Activated naive CD4-positive, alpha-beta T cell treated with anti-CD3 and anti-CD28 coated beads for 36 hours (primary cell): Measurements from ENCODE around the gene REM2. TPM values are rescaled to one million over a fixed set of nuclear protein-coding genes. Genes with fewer than 3 reads are reported as not detected.
"Not testable (repeated sequence)": the region's sequence is repeated elsewhere in the genome, so short reads cannot be mapped to it uniquely, and the experiment has no call there.

ENCODE experiments used
- CTCF ChIA-PET: fragments of 350-600 bp; sonication (Branson Sonifier 250); formaldehyde crosslinking; loops from one replicate; lab custom pipeline; 2021; ENCODE audit warnings: antibody characterized with exemption; lab: Charles Lee
- DNase-seq: peaks from one replicate; pipeline ENCODE4 v3.0.0-alpha.2; 2020
- H3K27ac Mint-ChIP-seq: one replicate; pipeline ENCODE4 v1.8.0; 2021; ENCODE audit warnings: mild to moderate bottlenecking, mixed read lengths
- H3K27me3 Mint-ChIP-seq: one replicate; pipeline ENCODE4 v1.8.0; 2021; ENCODE audit warnings: low read depth, mixed read lengths
- H3K36me3 Mint-ChIP-seq: one replicate; pipeline ENCODE4 v1.8.0; 2021; ENCODE audit warnings: low read depth, mixed read lengths
- H3K4me1 Mint-ChIP-seq: one replicate; pipeline ENCODE4 v1.8.0; 2021; ENCODE audit warnings: low read depth, mixed read lengths
- H3K4me3 Mint-ChIP-seq: one replicate; pipeline ENCODE4 v1.8.0; 2021; ENCODE audit warnings: mild to moderate bottlenecking, moderate library complexity, mixed read lengths
- H3K9me3 Mint-ChIP-seq: one replicate; pipeline ENCODE4 v1.8.0; 2021; ENCODE audit warnings: mixed read lengths
- intact Hi-C: fragments of 100-400 bp; cut with micrococcal nuclease; formaldehyde crosslinking; loops from one replicate; pipeline ENCODE4 v1.15.1; 2023
- total RNA-seq, 2 experiments: library from RNA; stranded (reverse); gene quantifications; one replicate each; pipeline ENCODE4 v1.2.3, GENCODE V29; 2021

The REM2 gene
- total RNA-seq, 2 experiments from 2014 or later = 0.69 to 0.74 TPM

DNA sequence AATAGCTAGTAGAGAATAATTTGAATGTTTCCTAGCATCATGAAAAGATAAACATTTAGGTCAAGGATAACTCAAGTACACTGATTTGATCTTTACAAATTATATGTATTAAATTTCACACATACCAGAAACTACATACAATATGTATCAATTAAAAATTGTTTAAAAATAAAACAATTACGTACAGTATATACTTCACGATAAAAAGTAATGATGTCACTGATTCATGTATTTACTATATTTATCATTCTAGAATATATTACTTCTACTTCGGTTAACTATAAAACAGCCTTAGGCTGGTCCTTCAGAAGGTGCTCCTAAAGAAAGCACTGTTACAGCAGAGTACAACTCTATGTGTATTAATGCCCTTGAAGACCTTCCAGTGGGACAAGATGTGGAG is 24.4 kb downstream of the REM2 start:
- Mint-ChIP-seq H3K36me3 (peaks cover 47% of the 10 kb centered on the region), H3K4me3 (no peak overlapping the region), H3K27me3 (no peaks in the 10 kb centered on the region), H3K9me3 (no peaks in the 10 kb centered on the region), H3K4me1 (peaks cover 21% of the 10 kb centered on the region), H3K27ac (no peak overlapping the region)
- CTCF ChIA-PET = interaction anchor here (0.9 to 1.8 kb wide), 5 partner anchors 10 to 161 kb away, joined by 3 to 6 read pairs (median 4); no protein-coding TSS in a partner anchor
- DNase-seq = no peak
- intact Hi-C loops = no loop called here

DNA sequence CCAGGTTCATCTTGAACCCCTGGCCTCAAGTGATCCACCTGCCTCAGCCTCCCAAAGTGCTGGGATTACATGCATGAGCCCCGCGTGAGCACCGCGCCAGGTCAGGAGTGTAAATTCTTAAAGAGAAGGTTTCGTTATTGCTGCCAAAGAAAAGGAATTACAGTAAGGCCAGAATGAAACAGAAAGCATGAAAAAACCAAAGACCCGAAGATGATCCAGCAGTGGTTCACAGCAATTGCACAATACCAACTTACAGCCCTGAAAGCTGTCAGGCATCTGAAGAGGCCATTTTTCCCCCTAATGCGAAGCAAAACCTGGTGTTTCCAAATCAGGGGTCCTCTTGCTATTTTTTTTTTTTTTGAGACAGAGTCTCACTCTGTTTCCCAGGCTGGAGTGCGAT is 25.6 kb downstream of the REM2 start:
- Mint-ChIP-seq H3K4me3 (no peak overlapping the region), H3K36me3 (peaks cover 48% of the 10 kb centered on the region), H3K4me1 (peaks cover 23% of the 10 kb centered on the region), H3K9me3 (no peaks in the 10 kb centered on the region), H3K27ac (no peak overlapping the region), H3K27me3 (no peaks in the 10 kb centered on the region)
- no peak for DNase-seq
- intact Hi-C loops = no loop called here
- CTCF ChIA-PET = interaction anchor here (0.7 to 1.8 kb wide), 3 partner anchors 36 to 339 kb away, joined by 3 to 5 read pairs (median 4); no protein-coding TSS in a partner anchor

DNA sequence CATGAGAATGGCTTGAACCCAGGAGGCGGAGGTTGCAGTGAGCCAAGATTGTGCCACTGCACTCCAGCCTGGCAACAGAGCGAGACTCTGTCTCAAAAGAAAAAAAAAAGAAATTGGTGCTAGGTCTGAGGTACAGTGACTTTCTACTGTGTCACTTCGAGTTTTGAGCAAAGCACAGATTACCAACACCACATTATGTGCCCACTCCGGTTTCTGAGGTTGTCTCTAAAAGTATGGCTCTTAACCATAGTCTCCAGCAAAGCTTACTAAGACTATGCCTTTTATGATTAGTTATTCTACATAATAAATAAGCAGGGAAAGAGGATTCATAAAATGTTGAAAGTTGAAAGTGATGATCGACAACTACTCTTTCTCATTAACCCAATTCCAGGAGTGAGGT is 27.9 kb downstream of the REM2 start:
- H3K36me3 Mint-ChIP-seq = peaks cover 36% of the 10 kb centered on the region
- H3K4me1 Mint-ChIP-seq = peaks cover 31% of the 10 kb centered on the region
- H3K4me3 Mint-ChIP-seq = no peak overlapping the region
- no peak overlapping the region for H3K27ac Mint-ChIP-seq
- intact Hi-C loops = no loop called here
- CTCF ChIA-PET = interaction anchor here (0.8 to 2.1 kb wide), 5 partner anchors 8 to 76 kb away, joined by 3 to 6 read pairs (median 3); no protein-coding TSS in a partner anchor
- no peak for DNase-seq
- H3K27me3 Mint-ChIP-seq = no peaks in the 10 kb centered on the region
- H3K9me3 Mint-ChIP-seq = no peaks in the 10 kb centered on the region

DNA sequence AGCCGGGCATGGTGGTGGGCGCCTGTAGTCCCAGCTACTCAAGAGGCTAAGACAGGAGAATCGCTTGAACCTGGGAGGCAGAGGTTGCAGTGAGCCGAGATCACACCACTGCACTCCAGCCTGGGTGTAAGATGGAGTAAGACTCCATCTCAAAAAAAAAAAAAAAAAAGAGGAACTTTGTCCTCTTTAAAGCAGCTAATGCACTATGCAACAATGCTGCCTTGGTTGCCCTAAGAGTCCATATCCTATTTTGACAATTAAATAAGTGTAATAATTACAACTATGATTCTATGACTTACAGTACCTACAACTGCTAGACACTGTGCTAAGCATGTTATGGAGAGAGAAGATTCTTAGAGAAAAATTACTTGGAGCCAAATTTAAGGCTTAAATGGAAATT is 31.8 kb downstream of the REM2 start:
- Mint-ChIP-seq H3K36me3 (peaks cover 29% of the 10 kb centered on the region), H3K4me1 (peaks cover 54% of the 10 kb centered on the region)
- H3K27ac Mint-ChIP-seq, intact Hi-C loops, H3K4me3 Mint-ChIP-seq, H3K9me3 Mint-ChIP-seq, DNase-seq, H3K27me3 Mint-ChIP-seq: not testable (repeated sequence)
- CTCF ChIA-PET = interaction anchor here (0.7 kb wide), 1 partner anchor 44 kb away, joined by 4 read pairs; no protein-coding TSS in a partner anchor

DNA sequence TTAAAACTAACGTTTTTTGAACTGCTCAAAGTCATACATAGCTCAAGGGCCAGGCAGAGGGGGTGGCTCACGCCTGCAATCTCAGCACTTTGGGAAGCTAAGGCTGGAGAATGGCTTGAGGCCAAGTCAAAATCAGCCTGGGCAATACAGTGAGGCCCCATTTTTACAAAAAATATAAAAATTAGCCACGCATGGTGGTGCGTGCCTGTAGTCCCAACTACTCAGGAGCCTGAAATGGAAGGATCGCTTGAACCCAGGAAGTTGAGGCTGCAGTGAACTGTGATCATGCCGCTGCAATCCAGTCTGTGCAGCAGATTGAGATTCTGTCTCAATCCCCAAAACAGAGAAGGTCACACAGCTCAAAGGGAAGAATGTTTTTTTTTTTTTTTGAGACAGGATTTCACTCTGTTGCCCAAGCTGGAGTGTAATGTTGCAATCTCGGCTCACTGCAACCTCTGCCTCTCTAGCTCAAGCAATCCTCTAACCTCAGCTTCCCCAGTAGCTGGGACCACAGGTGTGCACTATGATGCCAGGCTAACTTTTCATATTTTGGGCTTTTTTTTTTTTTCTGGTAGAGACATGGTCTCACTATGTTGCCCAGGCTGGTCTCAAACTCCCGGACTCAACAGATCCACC is 33.0 kb downstream of the REM2 start:
- intact Hi-C loops = no loop called here
- peak overlapping the region; percentile 18 for H3K4me3 Mint-ChIP-seq

DNA sequence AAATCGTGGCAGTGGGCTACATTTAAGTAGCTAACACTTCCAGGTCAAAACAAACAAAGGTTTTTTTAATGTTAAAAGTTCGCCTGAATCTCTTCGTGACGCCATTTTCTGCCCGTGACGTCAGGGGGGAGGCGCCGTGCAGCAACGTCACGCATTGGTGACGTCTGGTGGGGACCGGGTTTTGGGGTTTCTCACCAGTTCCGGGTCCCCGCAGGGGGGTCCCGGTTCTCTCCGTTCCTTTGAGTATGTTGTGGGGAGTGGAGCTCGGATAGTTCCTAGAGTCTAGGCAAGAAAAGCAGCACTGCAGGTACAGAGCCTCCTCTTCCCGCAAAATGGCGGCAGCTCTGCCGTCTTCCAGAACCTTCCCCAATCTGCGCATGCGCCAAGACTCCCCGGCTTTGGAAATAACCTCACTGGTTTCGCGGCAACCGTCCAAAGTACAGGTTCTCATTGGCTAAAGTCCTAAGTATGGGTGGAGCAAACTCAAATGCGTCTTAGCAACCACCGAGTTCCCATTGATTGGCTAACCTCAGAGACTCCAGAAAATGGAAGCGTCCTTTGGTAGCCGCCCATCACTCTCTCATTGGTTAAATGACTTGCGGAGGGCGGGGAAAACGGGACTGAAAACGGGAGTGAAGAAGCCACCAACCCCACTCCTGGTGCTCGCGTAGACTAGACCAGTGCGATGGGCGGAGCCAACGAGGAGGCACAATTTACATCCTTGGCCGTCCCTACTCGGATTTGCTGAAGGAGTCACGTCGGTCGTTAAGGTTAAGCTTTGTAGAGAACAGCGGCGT is 36.0 kb downstream of the REM2 start, which contains the start of gene RBM23:
TSS of gene RBM23 (minus strand) at position 346 of the 797 bp plus-strand sequence.
- Mint-ChIP-seq H3K4me1 (peaks cover 42% of the 10 kb centered on the region), H3K9me3 (no peaks in the 10 kb centered on the region), H3K27me3 (peaks cover 3% of the 10 kb centered on the region), H3K27ac (peak within 1 kb of the TSS; percentile 99), H3K4me3 (peak within 1 kb of the TSS; percentile 94), H3K36me3 (peaks cover 35% of the 10 kb centered on the region)
- intact Hi-C loops = loop anchor here (1.0 to 2.0 kb wide), 12 partner anchors 10 to 402 kb away; partner anchors contain the start of genes ACIN1, C14orf119, DAD1 and HAUS4
- DNase-seq = peak; percentile 100
- CTCF ChIA-PET = interaction anchor here (0.9 to 4.8 kb wide), 7 partner anchors 8 to 150 kb away, joined by 3 to 40 read pairs (median 6); partner anchors contain the start of gene PRMT5

More for the DNA sequence above, 33.0 kb downstream of the REM2 start:
- CTCF ChIA-PET = interaction anchor here (0.6 to 1.9 kb wide), 5 partner anchors 8 to 43 kb away, joined by 5 to 8 read pairs (median 6); partner anchors contain the start of gene PRMT5
- Mint-ChIP-seq H3K27me3 (peaks cover 3% of the 10 kb centered on the region), H3K27ac (no peak overlapping the region), H3K36me3 (peaks cover 30% of the 10 kb centered on the region), H3K9me3 (no peaks in the 10 kb centered on the region), H3K4me1 (peaks cover 56% of the 10 kb centered on the region)
- DNase-seq = no peak

DNA sequence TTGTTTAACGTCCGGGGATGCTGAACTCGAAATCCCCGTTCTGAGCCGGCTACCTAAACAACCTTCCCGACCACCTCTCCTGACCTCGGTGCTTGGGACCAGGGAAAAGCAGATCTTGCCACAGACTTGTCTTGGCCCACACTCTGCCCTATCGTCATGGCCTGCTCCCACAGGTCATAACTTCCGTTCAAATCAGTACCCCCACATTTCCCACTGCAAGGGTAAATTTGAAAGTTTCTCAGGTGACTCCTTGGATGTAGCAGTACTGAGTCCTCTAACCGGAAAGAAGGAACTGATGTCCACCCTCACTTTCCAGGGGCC is 36.5 kb downstream of the REM2 start:
- CTCF ChIA-PET = interaction anchor here (0.6 to 4.8 kb wide), 7 partner anchors 8 to 151 kb away, joined by 3 to 40 read pairs (median 6); partner anchors contain the start of gene PRMT5
- Mint-ChIP-seq H3K27me3 (peaks cover 3% of the 10 kb centered on the region), H3K4me1 (peaks cover 40% of the 10 kb centered on the region), H3K9me3 (no peaks in the 10 kb centered on the region), H3K36me3 (peaks cover 36% of the 10 kb centered on the region), H3K27ac (peak overlapping the region; percentile 99), H3K4me3 (peak overlapping the region; percentile 94)
- DNase-seq = no peak
- intact Hi-C loops = loop anchor here (1.0 to 2.0 kb wide), 12 partner anchors 10 to 402 kb away; partner anchors contain the start of genes ACIN1, C14orf119, DAD1 and HAUS4

DNA sequence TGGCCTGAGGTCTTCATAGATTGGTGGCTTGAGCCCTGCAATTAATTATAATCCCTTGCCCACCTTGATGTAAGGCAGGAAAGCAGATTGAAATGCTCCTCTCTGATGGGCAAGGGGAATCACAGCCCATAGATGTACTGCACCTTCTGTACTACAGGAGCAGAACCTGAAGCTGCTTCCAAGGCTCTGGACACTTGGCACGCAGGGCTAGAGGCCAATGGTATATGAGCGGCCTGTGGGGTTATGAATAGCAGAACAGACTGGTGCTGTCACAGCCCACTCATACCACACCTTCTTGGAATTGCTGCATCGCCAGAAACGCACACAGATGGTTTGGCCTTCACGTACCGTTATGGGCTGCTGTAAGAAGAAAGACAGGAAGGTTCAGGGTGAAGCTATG is 37.7 kb downstream of the REM2 start:
- H3K27ac Mint-ChIP-seq = peak overlapping the region; percentile 22
- intact Hi-C loops = no loop called here
- peaks cover 37% of the 10 kb centered on the region for H3K4me1 Mint-ChIP-seq
- peaks cover 3% of the 10 kb centered on the region for H3K27me3 Mint-ChIP-seq
- H3K4me3 Mint-ChIP-seq = no peak overlapping the region
- CTCF ChIA-PET = interaction anchor here (1.0 to 4.8 kb wide), 3 partner anchors 9 to 150 kb away, joined by 3 to 40 read pairs (median 6); partner anchors contain the start of gene PRMT5
- no peak for DNase-seq
- no peaks in the 10 kb centered on the region for H3K9me3 Mint-ChIP-seq
- H3K36me3 Mint-ChIP-seq = peaks cover 37% of the 10 kb centered on the region

DNA sequence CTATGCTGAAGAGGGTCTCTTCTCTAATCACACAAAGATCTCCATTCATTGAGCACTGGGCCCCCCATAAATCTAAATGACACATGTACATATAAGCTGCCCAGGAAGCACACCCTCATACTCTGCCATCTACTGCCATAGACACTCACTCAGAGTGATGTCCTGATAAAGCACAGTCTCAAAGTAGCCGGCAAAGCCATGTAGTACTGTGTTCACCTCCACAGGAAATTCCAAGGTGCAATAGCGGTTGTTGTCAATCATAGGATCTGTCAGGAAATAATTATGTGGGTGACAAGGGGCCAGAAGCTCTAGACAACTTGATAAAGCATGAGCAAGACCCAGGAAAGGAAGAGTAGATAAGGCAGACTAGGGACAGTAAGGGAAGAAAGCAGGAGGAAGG is 39.3 kb downstream of the REM2 start:
- Mint-ChIP-seq H3K27ac (no peak overlapping the region), H3K27me3 (peaks cover 3% of the 10 kb centered on the region), H3K4me3 (no peak overlapping the region), H3K36me3 (peaks cover 48% of the 10 kb centered on the region), H3K9me3 (no peaks in the 10 kb centered on the region), H3K4me1 (peaks cover 36% of the 10 kb centered on the region)
- CTCF ChIA-PET = interaction anchor here (0.6 to 4.8 kb wide), 2 partner anchors 8 to 1187 kb away, joined by 3 to 40 read pairs; partner anchors contain the start of gene PRMT5
- DNase-seq = no peak
- intact Hi-C loops = no loop called here

DNA sequence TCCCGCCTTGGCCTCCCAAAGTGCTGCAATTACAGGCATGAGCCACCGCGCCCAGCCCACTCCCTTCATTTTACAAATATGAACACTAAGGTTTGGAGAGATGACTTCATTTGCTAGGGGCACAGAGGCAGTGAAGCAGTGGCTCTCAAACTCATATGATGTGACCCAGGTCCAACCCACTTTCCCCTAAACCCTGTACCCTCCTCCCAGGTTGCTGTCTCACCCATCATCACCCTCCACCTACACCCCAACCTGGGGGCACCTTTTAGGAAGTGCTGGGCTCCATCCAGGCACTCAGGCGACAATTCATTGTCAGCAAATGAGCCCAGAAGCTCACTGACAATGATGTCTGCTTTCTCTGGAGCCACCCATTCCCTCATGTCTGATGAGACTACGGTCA is 40.7 kb downstream of the REM2 start:
- H3K4me3 Mint-ChIP-seq = no peak overlapping the region
- CTCF ChIA-PET = no interaction called here
- no peaks in the 10 kb centered on the region for H3K9me3 Mint-ChIP-seq
- peaks cover 40% of the 10 kb centered on the region for H3K4me1 Mint-ChIP-seq
- H3K36me3 Mint-ChIP-seq = peaks cover 51% of the 10 kb centered on the region
- DNase-seq = no peak
- no peak overlapping the region for H3K27ac Mint-ChIP-seq
- intact Hi-C loops = no loop called here
- H3K27me3 Mint-ChIP-seq = peaks cover 3% of the 10 kb centered on the region

DNA sequence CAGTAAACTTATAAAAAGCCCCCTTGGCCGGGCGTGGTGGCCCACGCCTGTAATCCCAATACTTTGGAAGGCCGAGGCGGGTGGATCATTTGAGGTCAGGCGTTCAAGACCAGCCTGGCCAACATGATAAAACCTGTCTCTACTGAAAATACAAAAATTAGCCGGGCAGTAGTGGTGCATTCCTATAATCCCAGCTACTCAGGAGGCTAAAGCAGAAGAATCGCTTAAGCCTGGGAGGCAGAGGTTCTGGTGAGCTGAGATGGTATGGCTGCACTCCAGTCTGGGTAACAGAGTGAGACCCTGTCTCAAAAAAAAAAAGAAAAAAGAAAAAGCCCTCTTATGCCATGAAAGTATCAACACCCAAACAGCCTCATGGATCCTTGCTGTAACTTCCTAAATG is 42.5 kb downstream of the REM2 start:
- Mint-ChIP-seq H3K27me3 (no peaks in the 10 kb centered on the region), H3K4me3 (no peak overlapping the region), H3K4me1 (peaks cover 26% of the 10 kb centered on the region), H3K9me3 (no peaks in the 10 kb centered on the region), H3K36me3 (peaks cover 49% of the 10 kb centered on the region), H3K27ac (no peak overlapping the region)
- no peak for DNase-seq
- CTCF ChIA-PET = interaction anchor here (0.7 kb wide), 1 partner anchor 29 kb away, joined by 3 read pairs; no protein-coding TSS in a partner anchor
- intact Hi-C loops = no loop called here

DNA sequence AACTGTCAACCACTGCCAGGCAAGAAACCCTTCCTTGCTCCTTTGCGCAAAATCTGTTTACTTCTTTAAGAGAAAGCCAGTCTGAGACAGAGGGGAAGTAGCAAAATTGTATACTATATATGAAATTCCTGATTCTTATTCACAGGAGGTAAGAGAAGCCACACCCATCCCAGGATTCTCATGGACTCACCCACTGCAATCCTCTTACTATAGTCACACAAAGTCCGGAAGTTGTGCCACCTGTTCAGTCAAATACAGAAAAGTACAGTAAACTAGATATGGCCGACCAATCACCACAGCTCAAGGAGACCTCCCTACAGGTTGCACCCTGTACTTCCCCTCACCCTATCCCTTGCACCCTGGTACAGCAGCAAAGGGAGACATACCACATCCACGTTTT is 43.3 kb downstream of the REM2 start:
- intact Hi-C loops = no loop called here
- DNase-seq = no peak
- Mint-ChIP-seq H3K36me3 (peaks cover 46% of the 10 kb centered on the region), H3K4me1 (peaks cover 26% of the 10 kb centered on the region), H3K27ac (no peak overlapping the region), H3K4me3 (no peak overlapping the region), H3K27me3 (no peaks in the 10 kb centered on the region), H3K9me3 (no peaks in the 10 kb centered on the region)
- CTCF ChIA-PET = interaction anchor here (1.9 kb wide), 1 partner anchor 8 kb away, joined by 6 read pairs; the partner anchor contains the start of gene RBM23
